ENCODE data around the gene CSRP2. TPM values are rescaled to one million over a fixed set of nuclear protein-coding genes. Genes with fewer than 3 reads are reported as not detected.

The CSRP2 gene
- total RNA-seq, 4 donors from 2014 or later: 14.8 to 95.6 (median 24.7) TPM

DNA sequence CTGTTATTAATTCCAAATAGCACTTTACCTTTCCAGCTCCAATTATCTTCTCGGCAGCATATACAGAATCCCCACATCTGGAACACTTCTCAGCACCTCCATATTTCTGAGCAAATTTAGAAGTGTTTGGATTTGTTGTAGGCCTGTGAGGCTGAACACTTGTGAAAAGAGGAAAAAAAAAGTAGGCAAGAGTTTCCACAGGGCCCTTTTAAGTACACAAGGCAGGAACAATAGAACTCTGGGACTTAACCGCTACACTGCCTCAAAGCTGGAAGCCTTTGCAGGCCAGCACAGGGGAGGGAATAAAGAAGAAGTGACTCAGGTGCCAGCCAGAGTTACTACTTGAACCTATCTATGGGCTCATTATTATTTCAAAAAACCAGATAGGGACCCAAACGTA lies 18.6 kb downstream of the CSRP2 start:
- TF ChIP-seq, protein P1, sequence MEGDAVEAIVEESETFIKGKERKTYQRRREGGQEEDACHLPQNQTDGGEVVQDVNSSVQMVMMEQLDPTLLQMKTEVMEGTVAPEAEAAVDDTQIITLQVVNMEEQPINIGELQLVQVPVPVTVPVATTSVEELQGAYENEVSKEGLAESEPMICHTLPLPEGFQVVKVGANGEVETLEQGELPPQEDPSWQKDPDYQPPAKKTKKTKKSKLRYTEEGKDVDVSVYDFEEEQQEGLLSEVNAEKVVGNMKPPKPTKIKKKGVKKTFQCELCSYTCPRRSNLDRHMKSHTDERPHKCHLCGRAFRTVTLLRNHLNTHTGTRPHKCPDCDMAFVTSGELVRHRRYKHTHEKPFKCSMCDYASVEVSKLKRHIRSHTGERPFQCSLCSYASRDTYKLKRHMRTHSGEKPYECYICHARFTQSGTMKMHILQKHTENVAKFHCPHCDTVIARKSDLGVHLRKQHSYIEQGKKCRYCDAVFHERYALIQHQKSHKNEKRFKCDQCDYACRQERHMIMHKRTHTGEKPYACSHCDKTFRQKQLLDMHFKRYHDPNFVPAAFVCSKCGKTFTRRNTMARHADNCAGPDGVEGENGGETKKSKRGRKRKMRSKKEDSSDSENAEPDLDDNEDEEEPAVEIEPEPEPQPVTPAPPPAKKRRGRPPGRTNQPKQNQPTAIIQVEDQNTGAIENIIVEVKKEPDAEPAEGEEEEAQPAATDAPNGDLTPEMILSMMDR (IDR thresholded peaks at IDR 0.05; ENCODE audit: low read depth): no peak

DNA sequence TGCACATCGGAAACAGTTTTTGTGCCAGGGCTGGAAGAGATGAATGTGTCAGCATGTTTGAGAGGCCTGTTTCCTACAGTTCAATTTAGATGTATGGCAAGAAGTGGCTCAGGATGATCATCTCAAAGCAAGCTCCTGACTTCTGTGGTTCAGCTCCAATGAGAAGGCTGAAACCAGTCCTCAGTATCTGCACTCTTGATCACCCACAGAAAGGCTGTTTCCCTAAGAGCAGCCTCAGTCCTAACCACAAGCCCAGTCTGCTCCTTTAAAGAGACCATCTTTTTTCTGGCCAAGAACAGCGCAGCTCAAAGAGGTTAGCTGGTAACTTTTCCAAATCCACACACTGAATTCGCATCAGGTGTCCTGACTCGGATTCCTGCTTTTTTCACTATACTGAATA lies 19.2 kb downstream of the CSRP2 start:
- TF ChIP-seq, protein P1 (IDR thresholded peaks at IDR 0.05; ENCODE audit: low read depth): no peak

DNA sequence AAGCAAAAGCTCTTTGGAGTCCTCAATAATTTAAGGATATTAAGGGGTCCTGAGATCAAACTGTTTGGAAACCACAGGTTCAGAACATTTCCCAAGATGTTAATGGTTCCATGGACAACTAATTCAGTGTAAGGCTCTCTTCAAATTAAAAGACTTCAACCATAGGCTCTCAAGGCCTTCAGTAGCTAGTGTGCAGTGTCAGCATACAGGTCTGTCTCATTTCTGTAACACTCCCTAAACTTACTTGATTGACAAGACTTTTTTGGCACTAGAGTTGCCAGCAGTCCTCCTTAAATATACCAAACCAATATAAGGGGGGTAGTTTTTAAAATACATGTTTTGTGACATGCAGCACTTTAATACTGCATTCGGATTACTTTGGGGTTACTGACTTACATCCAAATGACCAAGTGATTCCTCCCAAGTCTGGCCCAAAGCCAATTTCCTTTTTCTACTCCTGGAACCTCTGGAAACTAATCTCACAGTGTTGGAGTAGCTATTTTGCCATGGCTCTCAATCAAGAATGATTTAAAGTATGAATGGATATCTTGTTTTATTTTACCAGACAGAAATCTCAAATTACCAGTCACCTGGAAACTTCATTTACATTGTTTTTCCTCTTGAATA lies 22.7 kb downstream of the CSRP2 start:
- TF ChIP-seq, protein P1 (IDR thresholded peaks at IDR 0.05; ENCODE audit: low read depth): no peak

DNA sequence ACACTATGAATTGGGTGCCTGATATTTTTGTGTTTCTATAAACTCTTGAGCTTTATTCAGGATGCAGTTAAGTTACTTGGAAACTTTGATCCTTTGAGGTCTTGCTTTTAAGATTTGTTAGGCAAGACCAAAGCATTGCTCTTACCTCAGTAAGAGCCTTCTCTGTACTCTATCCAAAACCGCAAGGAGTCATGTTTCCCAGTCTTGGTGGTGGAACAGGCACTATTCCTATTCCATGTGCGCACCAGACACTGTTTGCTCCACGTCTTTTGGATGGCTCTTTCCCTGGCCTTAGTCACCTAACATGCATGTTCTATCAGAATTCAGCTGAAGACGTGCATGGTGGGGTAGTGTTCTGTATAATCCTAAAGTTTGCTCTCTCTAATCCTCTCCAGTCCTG lies 23.5 kb downstream of the CSRP2 start:
- TF ChIP-seq, protein P1 (IDR thresholded peaks at IDR 0.05; ENCODE audit: low read depth): no peak

DNA sequence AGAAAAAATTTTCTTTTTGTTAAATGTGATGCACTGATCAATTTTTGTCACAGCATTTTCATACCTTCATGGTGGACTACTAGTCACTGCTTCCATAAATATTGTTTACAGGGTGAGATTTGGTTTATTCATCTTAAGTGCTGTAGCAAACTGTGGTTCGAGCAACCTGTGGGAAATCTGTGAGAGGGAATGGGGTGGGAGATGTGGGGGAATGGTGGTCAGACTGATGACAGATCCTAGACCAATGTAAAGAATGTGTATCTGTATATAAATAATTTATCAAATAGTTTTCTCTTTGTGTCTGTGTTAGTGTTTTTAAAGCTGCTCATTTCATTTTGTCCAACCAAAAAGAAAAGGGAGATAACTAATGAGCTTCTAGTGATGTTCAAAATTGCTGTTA lies 26.7 kb downstream of the CSRP2 start:
- TF ChIP-seq, protein P1 (IDR thresholded peaks at IDR 0.05; ENCODE audit: low read depth): no peak

DNA sequence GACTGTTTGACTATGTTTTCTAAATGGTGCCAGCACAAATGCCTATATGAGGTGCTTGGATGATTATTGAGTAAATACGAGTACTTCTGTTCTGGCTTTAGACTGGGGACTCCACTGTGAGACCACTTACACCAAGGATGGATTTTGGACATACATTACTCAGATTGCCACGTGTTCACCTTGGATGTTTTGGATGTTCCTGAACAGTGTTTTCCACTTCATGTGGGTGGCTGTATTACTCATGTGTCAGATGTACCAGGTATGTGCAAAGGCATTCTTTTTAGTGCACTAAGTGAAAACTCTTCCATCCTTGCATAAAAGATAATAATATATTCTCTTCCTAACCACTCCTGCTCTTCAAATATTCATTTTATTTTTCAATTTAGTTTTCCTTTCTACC lies 30.7 kb downstream of the CSRP2 start:
- TF ChIP-seq, protein P1 (IDR thresholded peaks at IDR 0.05; ENCODE audit: low read depth): no peak

DNA sequence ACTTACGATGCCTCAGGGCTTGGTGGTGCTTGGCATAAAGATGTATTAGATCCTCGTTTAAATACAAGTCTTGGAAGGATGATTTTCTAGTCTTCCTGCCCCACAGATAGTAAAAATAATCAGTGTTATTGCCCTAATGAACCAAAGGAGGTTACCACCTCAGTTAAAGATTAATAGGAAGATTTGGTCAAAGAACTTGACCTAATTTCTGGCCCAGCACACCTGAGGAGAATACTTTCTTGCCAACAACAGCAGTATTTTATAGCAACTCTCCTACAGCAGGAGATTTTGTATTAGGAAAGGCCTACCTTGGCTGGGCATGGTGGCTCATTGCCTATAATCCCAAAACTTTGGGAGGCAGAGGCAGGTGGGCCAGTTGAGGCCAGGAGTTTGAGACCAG lies 31.6 kb downstream of the CSRP2 start:
- TF ChIP-seq, protein P1 (IDR thresholded peaks at IDR 0.05; ENCODE audit: low read depth): no peak

Measured in subcutaneous adipose tissue (tissue), 4 donors.